ENCODE data around the gene OSBPL3.

The OSBPL3 gene

GRCh38 chr7:24888653-24889052, 91.3 kb downstream of the OSBPL3 start:
- DNase-seq = no peak

DNA sequence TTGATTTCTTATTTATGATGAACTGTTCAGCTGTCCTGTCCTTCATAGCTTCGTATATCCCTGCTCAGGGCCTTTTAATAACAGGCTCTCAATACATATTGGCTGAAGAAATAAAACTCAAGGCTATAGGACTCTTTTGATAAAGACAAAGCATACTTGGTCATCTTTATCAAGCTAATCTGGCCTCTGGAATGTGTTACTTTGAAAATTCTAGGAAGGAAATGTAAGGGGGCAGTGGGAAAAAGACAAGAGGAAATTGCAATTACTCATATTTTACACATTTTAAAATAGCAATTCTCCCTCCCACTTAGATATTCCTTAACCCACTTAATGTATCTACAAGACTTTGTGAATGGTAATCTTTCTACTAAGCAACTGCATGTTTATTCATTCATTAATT, 94.3 kb downstream of the OSBPL3 start:
- no peak for DNase-seq

- no peak for DNase-seq
Observed at GRCh38 chr7:24885305-24885704, 94.7 kb downstream of the OSBPL3 start.

GRCh38 chr7:24884401-24884800, 95.6 kb downstream of the OSBPL3 start:
- no peak for DNase-seq

- DNase-seq = no peak
Observed at GRCh38 chr7:24883622-24884013, 96.4 kb downstream of the OSBPL3 start.

DNA sequence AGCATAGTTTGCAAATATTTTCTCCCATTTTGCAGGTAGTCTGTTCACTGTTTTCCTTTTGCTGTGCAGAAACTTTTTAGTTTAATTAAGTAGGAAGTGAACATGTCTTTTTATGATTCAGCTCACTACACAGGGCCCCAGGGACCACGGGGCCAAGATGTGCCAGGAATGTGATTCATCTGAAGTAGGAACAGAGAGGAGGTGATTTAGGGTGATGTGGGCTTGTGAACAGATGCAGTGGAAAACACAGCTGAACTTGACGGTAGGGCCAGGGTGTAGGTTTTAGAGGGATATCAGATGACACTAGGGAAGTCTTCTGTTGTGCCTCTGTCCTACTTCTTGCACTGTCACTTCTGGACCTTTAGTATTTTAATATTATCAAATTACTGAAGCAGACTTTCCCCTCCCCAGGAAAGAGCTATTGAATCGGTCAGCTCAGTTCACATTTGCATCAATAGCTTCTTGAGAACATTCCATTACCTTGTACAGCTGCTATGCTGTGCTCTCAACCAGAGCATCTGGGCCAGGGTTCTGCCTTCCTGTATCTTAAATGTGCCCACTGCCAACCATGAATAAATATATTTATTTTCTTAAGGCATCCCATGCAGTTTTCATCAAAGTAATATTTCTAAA, 96.9 kb downstream of the OSBPL3 start:
- no peak for DNase-seq

DNA sequence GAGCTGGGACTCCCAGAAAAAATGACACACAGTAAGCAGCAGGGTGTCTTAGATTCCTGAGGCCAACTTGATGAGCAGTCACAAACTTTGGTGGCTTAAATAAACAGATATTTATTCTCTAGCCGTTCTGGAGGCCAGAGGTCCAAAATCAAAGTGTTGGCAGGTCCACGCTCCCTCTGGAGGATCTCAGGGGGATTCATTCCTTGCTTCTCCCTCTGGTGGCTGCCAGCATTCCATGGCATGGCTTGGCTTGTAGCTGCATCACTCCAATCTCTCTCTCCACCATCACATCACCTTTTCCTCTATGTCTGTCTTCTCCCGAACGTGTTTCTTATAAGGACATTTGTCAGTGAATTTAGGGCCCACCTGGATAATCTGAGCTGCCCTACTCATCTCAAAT, 98.4 kb downstream of the OSBPL3 start:
- no peak for DNase-seq

DNA sequence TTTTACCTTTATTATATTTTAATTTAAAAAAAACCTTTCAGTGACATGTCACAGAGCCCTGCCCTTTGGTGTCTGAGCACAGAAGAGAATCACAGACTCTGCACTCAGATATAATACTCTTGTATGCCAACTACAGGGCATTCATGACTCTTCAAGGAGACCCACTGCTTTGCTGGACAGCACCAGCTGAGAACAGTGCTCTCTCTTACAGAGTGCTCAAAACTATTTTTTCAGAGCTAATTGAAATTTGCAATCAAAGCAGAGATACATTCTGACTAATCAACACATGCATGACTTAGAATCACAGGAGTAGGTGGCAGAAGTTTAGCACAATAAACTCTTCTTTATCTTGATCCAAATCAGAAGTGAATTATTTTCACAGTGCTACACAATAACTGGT, 99.1 kb downstream of the OSBPL3 start:
- DNase-seq = no peak

DNA sequence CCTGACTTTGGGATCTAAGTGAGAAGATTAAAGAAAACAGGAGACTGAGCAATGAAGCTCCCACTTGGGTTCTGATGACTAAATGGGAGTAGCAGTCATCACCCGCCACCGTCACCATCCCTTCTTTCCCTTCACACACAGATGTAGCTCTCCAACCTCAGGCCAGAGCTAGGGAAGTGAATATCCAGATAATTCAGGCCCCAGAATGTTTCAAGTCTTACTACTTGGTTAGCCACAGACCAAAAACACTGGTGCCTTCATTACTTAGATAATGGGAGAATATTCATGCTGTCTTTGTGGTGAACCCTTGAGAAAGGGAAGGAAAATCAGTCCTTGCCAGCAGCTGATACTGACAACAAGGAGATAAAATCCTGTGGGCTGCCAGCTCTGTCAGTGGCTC, 100.7 kb downstream of the OSBPL3 start:
- DNase-seq = no peak

- DNase-seq = no peak
Observed at GRCh38 chr7:24877790-24878311, 102.1 kb downstream of the OSBPL3 start.

DNA sequence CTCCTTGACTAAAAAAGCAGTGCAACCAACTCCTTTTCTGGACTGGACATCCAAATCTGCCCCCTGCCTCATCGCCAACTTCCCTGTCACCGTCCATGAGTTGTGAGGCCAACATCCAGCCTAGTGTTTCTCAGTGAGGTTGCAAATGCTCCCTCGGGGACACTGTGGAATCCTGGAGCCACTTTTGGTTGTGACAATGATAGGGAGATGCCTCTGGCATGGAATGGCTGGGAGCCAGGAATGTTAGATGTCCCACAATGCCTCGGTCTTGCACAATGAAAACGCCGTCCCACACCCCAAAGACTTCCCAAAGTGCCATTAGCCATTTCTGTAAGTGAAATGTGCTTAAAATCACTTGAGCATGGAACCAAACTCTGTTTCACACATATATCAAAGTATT, 105.2 kb downstream of the OSBPL3 start:
- DNase-seq = no peak

GRCh38 chr7:24873944-24874343, 106.0 kb downstream of the OSBPL3 start:
- no peak for DNase-seq

DNA sequence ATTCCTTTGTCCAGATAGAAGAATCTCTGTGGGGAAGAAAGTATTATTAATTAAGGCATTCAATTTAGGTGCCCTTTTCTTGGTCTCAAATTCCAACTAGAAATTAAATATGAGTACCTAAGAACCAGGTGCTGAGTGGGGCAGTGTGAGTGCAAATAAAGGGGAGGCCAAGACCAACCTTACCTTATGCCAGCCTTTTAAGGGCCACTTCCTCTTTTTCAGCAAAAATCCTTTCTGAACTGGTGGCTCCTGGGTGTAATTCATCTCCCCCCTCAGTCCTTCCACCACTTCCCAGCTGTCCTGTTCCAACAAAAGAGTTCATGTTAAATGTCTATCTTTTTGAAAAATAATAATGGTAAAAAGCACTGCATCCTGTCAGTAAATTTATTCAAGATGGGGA, 108.2 kb downstream of the OSBPL3 start:
- DNase-seq = no peak

DNA sequence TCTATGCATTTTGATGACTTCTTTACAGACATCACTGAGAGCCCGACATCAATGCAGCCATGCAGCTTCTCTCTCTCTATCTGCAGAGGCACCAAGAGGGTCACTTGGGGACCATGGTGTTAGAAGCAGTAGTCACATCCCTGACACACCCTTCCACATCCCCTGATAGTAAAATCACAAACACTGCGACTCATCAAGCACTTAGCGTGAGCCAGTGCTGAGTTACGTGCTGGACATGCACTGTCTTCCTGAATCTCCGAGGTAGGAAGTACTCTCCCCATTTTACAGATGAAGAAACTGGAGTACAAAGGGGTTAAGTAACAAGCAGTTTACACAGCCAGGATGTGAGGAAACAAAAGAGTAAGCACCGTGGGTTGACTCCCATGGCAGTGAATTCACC, 109.2 kb downstream of the OSBPL3 start:
- no peak for DNase-seq

- DNase-seq = no peak
Observed at GRCh38 chr7:24869572-24869971, 110.4 kb downstream of the OSBPL3 start.

- DNase-seq = no peak
Observed at GRCh38 chr7:24868741-24869140, 111.2 kb downstream of the OSBPL3 start.

- DNase-seq = no peak
Observed at GRCh38 chr7:24866004-24866615, 113.9 kb downstream of the OSBPL3 start.

GRCh38 chr7:24864214-24864817, 115.7 kb downstream of the OSBPL3 start:
- no peak for DNase-seq

DNA sequence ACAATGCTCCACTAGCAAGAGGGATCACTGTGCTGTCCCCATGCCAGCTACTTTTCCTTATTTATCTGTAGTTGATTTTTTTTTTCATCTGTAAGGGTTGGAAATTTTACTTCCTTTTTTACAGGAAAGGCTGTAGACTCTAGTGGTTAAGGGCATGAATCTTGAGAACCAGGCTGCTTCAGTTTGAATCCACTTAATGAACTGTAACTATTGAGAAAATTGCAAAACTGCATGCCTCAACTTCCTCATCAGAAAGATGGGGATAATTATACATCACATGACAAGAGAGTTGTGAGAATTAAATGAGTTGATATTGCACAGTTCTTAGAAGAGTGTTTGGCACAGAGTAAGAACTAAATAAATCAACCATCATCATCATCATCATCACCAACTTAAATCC, 116.4 kb downstream of the OSBPL3 start:
- DNase-seq = no peak

DNA sequence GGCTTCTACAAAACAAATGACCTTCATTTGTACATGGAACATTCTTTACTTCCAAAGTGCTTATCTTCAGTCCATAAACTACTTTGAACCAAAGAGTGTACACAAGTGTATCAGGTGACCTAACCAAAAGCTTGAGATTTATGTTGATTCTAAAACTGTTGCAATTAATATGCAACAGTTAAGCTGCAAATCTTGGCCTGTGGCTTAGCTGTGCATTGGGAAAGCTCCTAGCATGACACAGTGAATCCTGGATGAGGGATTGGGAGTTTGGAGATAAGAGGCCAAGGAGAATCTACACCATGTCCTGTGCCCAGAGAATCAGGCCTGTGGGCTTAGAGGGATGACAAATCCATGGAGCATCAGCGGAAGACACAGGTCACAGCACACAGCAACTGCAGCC, 117.5 kb downstream of the OSBPL3 start:
- DNase-seq = no peak

GRCh38 chr7:24861336-24861735, 118.6 kb downstream of the OSBPL3 start:
- no peak for DNase-seq

GRCh38 chr7:24860611-24861010, 119.4 kb downstream of the OSBPL3 start:
- no peak for DNase-seq

DNA sequence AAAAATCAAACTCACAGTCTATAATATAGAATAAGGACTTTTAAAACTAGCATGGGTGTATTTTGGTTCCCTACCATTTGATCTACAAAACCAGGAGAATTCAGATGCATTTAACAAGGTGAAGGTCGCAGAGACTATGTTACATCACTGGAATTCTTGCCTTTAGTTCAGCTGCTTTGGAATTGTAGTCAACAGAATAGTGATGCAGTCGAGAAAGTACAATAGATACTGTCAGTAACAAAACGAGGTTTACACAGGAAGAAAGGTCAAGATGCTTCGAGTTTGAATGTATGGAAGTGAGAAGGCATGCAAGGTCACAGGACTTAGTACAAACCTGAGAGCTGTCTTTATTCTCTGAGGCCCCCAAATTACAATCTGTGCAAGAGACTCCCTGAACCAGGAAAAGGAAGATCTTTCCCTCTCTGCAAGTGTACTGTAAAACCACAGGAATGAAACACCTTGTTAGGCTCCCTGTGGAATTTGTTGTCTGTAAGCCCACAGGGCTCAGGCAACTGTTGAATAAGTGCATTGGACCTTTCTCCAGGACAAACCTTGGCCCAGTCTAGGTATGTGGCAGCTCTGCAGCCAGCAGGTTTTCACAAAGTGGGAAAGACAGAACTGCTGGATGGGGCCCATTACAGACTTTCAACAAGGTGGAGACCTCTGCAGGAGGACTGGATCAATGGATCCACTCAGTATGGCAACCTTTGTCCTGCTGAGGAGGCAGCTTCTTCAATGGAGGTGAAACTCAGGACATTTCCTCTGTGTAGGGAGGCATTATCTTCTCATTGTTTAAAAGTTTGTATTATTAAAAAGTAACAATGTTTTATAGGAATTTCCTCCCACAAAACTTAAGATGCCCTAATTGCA, 121.6 kb downstream of the OSBPL3 start:
- DNase-seq = no peak

GRCh38 chr7:24857623-24858022, 122.4 kb downstream of the OSBPL3 start:
- no peak for DNase-seq

Data from stimulated activated naive CD4-positive, alpha-beta T cell (primary cell).